GM12801 (cell line): ENCODE data around the gene FABP3.

ENCODE experiments used
- CTCF ChIP-seq: IDR thresholded peaks from one replicate; pipeline ENCODE4 v1.5.1; 2011; ENCODE audit warnings: control low read depth; ENCODE audit not compliant: insufficient read length; ENCODE audit errors: extremely low read depth

FABP3 gene

GRCh38 chr1:31368611-31369107 lies 4.2 kb downstream of the FABP3 start:
- TF ChIP-seq CTCF = no peak

- TF ChIP-seq CTCF = no peak
Observed at GRCh38 chr1:31366796-31367195, 6.1 kb downstream of the FABP3 start.

- TF ChIP-seq CTCF = no peak
Observed at GRCh38 chr1:31364561-31365250, 8.2 kb downstream of the FABP3 start.

- TF ChIP-seq CTCF = no peak
Observed at GRCh38 chr1:31362032-31362431, 10.8 kb downstream of the FABP3 start.

GRCh38 chr1:31361607-31362006 lies 11.3 kb downstream of the FABP3 start:
- TF ChIP-seq CTCF = no peak

GRCh38 chr1:31356427-31356826 lies 16.4 kb downstream of the FABP3 start:
- TF ChIP-seq CTCF = no peak

- TF ChIP-seq CTCF = no peak
Observed at GRCh38 chr1:31354283-31354682, 18.6 kb downstream of the FABP3 start.
